HG02623 (cell line): ENCODE results near the gene HS3ST1.

Source experiments
- ATAC-seq: cut with Tn5 transposase; IDR thresholded peaks from one replicate; pipeline ENCODE4 v1.9.1; 2021; ENCODE audit warnings: moderate library complexity; ENCODE audit not compliant: unreplicated experiment

HS3ST1 gene

DNA sequence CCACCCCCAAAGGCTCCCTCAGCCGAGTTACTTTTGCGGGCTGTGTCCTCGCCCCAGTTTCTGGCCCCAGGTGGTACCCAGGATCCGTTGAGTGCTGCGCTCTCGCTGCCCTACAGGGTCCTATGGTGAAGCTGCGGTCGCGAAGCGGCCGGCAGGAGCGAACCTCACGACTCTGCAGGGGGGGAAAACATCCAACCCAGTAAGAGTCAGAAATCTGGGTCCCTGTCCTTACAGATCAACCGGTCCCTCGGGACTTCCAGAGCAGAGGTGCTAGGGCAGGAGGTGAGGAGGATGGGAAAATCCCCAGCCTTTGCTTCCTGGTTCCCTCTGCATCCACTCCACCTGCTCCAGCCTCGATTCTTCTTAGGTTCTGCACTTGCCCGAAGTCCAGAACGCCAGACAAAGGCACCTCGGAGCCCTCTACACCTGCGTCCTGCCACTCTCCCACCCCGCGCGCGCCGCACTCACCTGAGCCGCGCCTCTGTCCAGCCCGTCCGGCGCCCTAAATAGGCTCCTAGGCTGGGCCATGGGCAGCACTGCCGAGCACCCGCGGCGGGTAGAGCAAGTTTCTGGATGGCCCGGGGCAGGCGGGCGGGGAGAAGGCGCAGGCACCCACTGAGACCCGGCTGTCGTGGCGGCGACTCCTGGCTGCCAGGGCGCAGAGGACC lies at the start of gene HS3ST1:
Gene HS3ST1, minus strand, starts transcription at position 664 of the 668 bp plus-strand sequence. CDS start 28,889 bp downstream, outside the sequence.
- peak; percentile 19 for ATAC-seq

DNA sequence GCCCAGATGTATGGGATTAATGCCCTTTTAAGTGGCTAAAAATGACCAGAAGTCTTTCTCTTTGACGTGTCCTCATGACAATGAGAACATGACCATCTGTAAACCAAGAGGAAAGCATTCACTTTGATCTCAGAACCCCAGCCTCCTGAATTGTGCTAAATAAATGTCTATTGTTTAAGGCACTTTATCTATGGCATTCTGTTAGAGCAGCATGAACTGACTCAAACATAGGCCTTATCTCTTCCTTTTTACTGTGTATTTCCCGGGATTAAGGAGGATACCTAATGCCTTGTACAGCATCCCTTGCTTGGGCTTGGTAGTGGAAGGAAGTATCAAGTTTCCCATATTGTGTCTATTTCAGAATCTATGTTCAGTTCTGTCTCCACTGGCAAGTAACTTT lies 47.2 kb upstream of the HS3ST1 start:
- ATAC-seq = no peak

DNA sequence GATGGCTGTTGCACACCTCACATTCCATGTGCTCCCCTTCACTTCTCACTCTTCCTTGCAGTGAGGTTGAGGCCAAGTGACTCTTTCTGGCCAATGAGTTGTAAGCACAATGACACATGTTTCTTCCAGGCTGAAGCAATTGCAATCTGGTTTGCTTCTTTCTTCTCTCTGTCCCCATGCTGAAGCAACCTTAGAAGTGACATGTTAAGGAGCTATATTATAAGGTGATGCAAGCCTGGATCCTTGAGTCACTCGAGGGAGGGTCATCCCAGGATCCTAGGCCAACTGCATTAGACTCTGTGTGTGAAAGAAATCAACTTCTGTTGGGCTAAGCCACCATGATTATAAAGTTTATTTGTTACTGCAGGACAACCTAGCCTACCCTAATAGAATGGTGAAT lies 45.5 kb upstream of the HS3ST1 start:
- no peak for ATAC-seq

DNA sequence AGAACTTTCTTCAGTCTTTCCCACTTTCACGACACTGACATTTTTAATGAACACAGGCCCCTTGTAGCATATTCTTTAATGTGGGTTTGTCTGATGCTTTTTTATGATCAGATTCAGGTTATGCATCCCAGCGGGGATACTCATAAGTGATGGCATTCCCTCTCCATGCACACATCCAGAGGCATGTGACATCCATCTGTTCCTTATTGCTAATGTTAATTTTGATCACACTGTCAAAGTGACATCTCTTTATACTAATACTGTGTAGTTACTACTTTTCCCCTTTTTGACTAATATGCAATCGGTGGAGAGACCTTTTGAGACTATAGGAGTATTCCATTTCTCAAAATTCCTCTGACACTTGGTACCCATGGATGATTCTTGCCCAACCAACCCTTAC lies 43.8 kb upstream of the HS3ST1 start:
- ATAC-seq = no peak

DNA sequence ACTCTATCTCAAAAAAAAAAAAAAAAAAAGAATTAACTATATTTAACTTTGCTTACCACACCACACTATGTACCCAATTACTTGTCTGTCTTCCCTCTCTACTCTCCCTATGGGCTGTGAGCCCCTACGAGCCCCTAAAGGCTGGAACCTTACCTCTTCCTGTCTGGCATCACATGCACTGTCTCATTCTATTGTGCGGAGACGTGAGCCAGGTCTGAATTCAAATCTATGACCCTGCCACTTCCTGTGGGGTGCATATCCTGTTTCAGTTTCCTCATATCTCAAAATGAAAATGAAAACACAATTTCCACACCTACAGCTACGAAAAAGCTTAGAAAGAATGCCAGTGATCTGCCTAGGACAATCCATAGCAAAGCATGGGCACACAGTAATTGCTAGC lies 42.9 kb upstream of the HS3ST1 start:
- ATAC-seq = peak; percentile 66

DNA sequence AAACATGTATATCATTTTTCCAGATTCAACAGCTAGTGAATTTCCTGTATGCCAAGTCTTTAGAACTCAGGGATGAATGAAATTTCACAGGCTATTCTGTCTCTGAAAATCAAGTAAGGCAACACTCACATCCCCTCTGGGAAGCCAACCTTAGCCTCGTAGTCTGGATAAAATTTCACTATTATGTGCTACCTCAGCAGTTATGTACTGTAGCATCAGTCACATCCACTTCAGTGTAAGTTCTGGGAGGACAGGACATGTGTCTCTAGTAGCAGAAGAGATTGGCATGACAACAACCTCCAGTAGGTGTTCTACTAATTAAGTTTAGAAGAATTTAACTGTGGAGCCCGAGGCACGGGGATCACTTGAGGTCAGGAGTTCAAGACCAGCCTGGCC lies 42.4 kb upstream of the HS3ST1 start:
- ATAC-seq = no peak

DNA sequence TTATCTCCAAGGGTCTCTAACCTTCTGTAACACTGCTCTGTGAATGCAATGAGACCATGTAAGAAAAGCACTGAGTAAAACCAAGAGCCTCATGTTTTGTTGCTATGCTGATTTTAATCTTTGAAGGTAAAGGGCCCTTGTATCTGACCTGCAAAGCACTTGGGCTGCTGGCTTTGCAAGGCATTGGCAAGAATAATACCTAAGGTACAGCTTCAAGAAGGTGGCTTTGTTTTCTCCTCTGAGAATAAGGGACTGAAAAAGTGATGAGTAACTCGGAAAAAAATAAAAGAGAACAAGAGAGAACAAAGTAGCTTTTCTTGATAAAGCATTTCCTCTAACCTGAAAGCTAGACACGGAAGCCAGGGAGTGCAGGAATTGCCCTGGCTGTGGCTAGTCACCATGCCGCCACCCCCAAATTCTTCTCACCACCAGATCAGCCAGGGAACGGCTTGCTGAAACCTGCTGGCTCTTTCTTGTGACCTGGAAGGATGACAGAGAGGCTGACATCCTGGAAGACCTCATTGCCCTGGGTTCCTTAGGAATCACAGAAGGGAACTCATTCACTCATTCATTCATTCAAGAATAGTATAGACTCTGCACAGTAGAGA lies 41.8 kb upstream of the HS3ST1 start:
- ATAC-seq = peak; percentile 40

DNA sequence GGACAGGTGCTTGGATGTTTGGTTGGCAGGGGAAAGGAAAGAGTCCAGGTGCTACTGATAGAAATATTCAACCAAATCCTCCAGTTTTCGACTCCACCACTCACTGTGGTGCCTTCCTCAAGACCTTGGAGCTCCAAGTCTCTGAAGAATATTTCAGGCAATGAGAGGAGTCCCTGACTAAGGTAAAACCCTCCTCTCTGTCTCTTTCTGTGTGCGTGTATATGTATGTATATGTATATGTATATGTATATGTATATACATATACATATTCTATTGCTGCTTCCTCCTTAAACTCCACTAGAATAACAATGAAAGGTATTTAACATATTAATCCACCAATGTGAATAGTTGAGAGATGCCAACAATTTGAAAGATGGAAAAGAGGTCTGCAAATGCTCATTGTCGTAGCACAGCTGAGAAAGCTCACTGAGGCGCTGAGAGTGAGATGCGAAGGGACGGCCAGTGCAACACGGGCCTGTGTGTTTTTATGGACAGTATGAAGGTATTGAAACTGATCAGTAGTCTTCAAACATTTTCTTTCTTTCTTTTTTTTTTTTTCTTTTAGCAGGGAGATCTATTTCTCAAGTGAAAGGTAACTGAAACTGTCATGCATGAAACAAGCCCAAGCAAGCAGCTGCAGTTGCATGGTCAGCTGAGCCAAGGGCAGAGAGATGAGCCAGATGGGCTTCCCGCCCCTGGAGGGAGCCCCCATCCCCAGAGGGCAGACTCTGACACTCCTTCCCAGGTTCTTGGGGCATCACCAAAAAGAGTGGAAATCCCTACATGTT lies 41.1 kb upstream of the HS3ST1 start:
- ATAC-seq = peak; percentile 50

DNA sequence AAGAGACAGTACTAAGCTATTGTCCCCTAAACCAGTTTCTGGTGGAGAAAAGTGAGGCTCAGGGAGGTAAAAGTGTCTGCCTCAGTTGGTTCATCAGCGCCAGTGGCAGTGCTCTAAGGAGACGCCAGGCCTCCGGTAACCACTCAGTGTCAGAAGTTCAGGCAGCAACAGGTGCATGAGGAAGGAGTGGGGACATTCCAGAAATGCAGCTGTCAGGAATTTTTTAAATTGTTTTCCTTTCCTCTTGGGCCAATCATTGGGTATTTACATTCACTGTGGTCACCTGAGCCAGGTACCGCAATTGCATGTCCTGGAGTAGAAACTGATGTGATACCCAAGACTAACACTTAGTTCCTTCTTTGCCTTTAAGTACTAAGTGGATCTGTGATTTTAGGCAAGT lies 40.2 kb upstream of the HS3ST1 start:
- ATAC-seq = no peak

DNA sequence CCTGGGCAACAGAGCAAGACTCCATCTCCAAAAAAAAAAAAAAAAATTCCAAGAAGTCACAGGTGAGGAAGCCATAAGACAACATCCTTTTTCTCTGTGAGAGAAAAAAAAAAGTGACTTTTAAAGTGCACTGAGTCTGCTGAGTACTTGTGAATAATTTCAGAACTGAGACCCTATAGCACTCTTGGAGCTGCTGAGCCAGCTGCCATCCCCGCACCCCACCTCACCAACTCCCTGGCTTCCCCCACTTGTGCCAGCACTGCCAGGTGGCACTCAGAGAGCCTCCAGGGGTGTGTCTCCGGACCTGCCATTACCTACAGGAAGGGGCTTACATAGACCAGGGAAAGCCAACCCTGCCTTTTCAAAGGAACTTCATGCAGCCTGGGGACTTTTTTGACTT lies 39.2 kb upstream of the HS3ST1 start:
- no peak for ATAC-seq

DNA sequence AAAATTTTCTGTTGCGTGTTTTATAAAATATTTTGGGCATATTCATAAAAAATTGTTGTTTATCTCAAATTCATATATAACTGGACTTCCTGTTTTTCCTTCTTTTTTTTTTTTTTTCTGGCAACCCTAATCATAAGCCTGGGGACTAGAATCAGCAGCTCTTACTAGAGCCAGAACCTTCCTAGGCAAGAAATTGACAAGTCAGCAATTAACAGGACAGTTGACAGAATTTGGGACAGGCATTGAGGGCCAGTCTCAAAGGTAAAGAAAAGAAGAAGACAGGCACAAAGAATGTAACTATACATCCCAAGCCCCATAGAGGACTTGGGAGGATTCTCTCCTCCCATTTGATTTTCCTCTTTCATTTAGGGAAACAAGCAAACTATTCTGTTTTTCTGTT lies 35.0 kb upstream of the HS3ST1 start:
- ATAC-seq = no peak

DNA sequence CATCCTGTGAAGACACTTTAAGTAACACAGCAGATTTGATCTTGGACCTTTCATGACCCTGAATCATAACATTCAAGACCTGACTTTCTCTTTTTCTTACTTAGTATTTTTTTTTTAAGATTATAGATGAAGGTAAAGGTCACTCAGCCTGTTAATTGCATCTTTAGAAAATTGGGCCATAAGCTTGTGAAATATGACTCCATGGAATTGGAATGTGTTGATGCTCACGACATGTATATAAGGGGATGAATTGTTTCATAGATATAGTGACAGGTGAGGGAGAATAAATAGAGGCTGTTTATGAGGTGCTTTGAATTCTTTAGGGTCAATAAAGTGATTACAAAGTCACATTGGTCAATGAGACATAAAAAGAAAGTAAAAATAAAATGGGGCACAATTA lies 27.7 kb upstream of the HS3ST1 start:
- no peak for ATAC-seq

DNA sequence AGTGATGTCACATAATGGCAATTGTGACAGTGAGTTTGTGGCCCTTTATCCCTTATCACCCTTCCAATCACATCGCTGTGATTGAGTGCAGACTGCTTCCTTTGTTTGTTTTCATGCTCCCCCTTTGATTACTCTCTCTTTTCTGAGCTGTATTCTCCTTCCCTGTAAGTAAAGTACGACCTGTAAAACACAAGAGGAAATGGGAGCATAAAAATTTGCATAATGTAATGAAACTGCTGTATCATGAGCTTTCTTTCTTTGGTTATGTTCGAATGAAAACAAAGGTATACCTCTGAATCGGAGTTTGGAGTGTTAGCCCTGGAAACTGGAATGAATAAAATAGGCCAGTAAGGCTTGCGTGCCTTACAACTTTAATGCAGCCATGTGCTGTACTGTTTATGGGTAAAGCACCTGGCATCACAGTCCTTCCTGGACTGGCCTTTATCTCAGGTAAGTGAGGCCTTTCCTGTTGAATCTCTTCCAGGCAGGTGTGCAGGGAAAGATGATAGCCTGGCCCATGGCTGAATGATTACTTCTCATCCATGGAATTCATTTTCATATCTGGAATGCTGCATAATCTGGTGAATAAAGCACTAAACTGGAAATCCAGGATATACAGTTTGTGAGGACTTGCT lies 26.6 kb upstream of the HS3ST1 start:
- ATAC-seq = no peak

DNA sequence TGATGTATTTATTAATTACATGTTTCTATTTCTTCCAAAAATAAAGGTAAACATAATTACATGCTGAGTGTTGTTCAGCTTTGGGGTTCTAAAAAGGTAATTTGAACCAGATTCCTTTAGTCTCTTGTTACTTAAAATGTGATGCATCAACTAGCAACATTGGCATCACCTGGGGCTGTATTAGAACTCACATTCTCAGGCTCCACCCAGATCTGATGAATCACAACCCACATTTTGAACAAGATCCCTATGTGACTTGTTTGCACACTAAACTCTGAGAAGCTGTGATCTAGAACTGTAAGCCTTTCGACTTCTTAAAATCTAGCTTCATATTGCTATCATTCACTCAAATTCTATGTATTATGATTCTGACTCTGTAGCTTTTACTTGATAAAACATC lies 23.0 kb upstream of the HS3ST1 start:
- no peak for ATAC-seq

DNA sequence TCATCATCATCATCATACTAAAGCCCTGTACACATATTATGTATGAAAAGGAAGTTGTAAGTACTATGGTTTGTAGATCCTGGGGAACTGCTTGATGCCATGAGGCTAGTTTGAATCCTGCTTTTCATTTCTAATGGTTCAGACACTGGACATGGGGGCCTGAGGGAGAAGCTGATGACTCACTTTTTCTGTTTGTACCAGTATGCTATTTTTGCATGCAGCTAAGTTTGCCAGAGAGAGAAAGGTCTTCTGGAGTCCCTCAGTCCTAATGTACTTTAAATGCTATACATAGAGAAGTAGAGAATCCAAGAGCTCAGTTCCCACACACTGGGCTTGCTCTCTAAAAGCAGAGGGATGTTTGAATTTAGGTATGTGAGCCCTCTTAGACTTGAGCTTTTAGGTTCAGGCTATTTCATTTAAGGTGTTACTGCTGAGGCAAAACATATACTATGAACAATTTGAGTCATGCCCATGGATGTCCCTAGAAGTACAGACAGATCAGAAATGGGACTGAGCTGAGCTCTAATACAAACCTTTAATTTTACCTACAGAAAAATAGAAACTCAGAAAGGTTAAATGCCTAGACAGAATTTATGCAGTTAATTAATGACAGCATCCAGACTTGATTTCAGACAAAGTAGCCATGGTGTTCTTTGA lies 17.6 kb upstream of the HS3ST1 start:
- ATAC-seq = no peak

DNA sequence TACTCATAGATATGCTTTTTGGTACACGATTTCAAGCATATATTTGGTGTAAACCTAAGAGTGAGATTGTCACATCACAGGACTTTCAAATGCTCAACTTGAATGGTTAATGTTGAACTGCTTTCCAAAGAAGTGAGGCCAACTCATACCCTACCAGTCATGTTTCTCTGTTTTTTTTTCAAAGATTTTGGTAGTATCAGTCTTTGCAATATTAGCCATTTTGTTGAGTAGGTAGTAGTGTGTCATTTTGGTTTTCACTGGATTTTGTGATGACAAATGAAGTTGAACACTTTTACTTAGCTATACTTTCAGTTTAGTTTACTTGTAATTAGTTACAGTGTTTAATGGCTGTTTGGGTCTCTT lies 12.5 kb upstream of the HS3ST1 start:
- no peak for ATAC-seq

DNA sequence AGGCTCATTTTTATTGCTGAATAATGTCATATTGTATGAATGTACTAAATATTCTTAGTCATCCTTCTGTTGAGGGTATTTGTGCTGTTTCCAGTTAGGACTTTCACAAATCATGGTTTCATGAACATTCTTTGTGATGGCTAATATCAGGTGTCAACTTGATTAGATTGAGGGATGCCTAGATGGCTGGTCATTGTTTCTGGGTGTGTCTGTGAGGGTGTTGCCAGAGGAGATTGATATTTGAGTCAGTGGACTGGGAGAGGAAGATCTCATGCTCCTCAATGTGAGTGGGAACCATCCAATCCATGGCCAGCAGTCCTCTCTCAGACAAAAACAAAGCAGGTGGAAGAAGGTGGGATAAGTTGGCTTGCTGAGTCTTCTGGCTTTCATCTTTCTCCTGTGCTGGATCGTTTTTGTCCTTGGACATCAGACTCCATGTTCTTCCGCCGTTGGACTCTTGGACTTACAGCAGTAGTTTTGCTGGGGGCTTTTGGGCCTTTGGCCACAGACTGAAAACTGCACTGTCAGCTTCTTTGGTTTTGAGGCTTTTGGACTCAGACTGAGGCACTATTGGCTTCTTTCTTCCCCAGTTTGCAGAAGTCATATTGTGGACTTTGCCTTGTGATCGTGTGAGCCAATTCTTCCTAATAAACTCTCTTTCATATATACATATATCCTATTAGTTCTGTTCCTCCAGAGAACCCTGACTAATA lies 11.9 kb upstream of the HS3ST1 start:
- no peak for ATAC-seq

DNA sequence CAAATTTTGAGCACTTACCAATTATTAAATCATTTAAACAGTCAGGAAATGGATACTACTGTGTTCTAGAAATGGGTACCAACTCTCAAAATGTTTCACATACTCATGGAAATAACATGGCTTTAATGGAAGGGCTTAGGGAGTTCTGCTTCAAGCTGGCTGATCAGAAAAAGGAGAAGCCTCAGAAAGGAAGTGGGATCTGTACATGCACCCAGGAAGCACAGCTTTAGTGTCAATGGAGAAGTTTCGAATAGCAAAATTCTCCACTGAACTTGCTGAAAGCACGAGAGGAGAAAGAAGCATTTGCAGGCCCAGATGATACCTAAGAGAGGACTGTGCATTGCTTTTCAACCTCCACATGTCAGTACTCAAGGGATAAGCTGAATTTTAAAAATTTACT lies 11.1 kb upstream of the HS3ST1 start:
- ATAC-seq = no peak

DNA sequence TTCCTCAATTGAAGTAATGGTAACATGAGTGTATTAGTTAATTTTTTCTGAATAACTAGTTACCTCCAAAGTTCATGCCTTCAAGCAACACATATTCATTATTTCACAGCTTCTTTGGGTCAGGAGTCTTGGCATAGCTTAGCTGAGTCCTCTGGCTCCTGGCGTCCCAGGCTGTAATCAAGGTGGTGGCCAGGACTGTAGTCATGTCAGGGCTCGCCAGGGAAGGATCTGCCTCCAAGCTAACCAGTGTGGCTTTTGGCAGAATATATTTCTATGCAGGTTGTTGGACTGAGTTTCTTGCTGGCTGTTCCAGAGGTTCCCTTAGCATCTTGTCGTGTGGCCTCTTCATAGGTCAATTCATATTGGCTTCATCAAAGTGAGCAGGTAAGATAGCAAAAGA lies 10.0 kb upstream of the HS3ST1 start:
- ATAC-seq = no peak

DNA sequence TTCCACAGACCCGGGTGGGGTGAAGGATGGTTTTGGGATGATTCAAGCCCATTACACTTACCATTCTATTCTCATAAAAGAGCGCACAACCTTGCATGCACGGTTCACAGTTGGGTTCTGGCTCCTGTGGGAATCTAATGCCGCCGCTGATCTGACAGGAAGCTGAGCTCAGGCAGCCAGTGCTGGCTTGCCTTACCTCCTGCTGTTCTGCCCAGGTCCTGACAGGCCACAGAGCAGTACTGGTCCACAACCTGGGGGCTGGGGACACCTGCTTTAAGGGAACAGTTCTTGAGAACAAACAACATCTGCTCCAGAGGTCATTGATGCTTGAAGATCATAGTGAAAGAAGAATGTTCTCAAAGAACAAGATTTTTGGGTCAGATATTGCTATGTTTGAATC lies 8.0 kb upstream of the HS3ST1 start:
- peak; percentile 62 for ATAC-seq

DNA sequence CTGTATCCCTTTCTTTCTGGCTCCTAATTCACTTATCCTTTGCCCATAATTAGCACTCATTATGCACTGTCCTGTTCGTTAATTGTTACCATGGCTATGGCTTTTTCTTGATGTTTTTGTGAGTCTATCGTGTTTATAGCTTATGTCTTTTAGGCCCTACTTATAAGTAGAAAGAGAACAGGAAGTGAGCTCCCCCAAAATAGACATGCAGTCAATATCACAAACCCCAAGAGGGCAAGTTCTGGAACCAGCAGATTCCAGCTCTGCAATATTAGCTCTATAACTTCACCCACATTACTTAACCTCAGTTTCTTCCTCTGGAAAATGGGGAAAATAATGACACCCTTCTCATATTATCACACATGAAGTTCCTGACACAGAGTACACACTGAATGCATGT lies 7.4 kb upstream of the HS3ST1 start:
- peak; percentile 66 for ATAC-seq
